ENCODE data around the gene RAB20. TPM values are rescaled to one million over a fixed set of nuclear protein-coding genes. Genes with fewer than 3 reads are reported as not detected.

RAB20 gene
- total RNA-seq, 1 experiment from 2014 or later, result 1.7 TPM

- BruUV-seq (replicated peaks), result no TSS peak
- Mint-ChIP-seq H3K36me3 (ENCODE audit: insufficient read depth, unreplicated experiment) (no peaks in the 10 kb centered on the region), H3K9me3 (ENCODE audit: unreplicated experiment) (no peaks in the 10 kb centered on the region), H3K4me3 (ENCODE audit: unreplicated experiment) (no peak overlapping the region), H3K4me1 (ENCODE audit: insufficient read depth, unreplicated experiment) (peaks cover 2% of the 10 kb centered on the region), H3K27me3 (ENCODE audit: insufficient read depth, unreplicated experiment) (no peaks in the 10 kb centered on the region), H3K27ac (ENCODE audit: low read depth, unreplicated experiment) (no peak overlapping the region)
- CTCF ChIA-PET, result no interaction called here
- DNase-seq (ENCODE audit: unreplicated experiment), result no peak
- TF ChIP-seq, protein P1, sequence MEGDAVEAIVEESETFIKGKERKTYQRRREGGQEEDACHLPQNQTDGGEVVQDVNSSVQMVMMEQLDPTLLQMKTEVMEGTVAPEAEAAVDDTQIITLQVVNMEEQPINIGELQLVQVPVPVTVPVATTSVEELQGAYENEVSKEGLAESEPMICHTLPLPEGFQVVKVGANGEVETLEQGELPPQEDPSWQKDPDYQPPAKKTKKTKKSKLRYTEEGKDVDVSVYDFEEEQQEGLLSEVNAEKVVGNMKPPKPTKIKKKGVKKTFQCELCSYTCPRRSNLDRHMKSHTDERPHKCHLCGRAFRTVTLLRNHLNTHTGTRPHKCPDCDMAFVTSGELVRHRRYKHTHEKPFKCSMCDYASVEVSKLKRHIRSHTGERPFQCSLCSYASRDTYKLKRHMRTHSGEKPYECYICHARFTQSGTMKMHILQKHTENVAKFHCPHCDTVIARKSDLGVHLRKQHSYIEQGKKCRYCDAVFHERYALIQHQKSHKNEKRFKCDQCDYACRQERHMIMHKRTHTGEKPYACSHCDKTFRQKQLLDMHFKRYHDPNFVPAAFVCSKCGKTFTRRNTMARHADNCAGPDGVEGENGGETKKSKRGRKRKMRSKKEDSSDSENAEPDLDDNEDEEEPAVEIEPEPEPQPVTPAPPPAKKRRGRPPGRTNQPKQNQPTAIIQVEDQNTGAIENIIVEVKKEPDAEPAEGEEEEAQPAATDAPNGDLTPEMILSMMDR (IDR thresholded peaks at IDR 0.05; ENCODE audit: unreplicated experiment), result no peak
- intact Hi-C loops (cut with micrococcal nuclease), result no loop called here
- POLR2A ChIA-PET, result no interaction called here
These were observed 6.6 kb downstream of the RAB20 start for GRCh38 chr13:110554946-110555345.

DNA sequence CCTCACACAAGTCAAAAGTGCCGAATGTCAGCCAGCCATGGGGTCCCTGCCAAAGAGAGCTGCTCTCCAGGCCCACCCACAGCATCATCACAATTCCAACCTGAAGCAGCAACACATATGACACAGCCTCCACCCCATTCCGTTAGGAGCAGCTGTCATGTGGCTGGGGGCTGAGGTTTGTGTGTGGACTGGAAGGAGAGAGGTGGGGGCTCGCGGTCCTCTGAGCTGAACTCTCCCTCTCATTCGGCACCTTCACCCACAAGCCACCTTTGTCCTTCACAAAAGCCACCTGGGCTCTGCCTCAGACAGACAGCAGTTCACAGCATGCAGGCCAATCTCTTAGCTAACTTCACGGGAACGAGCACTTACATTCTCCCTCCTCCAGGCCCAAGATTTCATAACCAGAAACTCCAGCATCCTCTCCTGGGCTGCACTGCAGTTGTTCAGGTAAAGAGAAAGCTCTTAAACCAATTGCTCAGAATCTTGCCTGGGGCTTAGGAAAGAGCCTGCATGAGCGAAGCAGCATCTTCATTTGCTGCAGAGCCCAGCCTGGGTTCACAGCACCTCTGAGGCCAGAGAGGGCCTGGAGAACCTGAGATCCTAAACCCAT is 7.2 kb downstream of the RAB20 start:
- CTCF ChIA-PET, result no interaction called here
- intact Hi-C loops (cut with micrococcal nuclease), result no loop called here
- no peak for DNase-seq (ENCODE audit: unreplicated experiment)
- no peaks in the 10 kb centered on the region for H3K36me3 Mint-ChIP-seq (ENCODE audit: insufficient read depth, unreplicated experiment)
- no peak overlapping the region for H3K4me3 Mint-ChIP-seq (ENCODE audit: unreplicated experiment)
- H3K27ac Mint-ChIP-seq (ENCODE audit: low read depth, unreplicated experiment), result no peak overlapping the region
- no TSS peak for BruUV-seq (replicated peaks)
- POLR2A ChIA-PET, result no interaction called here
- H3K27me3 Mint-ChIP-seq (ENCODE audit: insufficient read depth, unreplicated experiment), result no peaks in the 10 kb centered on the region
- H3K4me1 Mint-ChIP-seq (ENCODE audit: insufficient read depth, unreplicated experiment), result no peaks in the 10 kb centered on the region
- no peaks in the 10 kb centered on the region for H3K9me3 Mint-ChIP-seq (ENCODE audit: unreplicated experiment)
- TF ChIP-seq, protein P1 (IDR thresholded peaks at IDR 0.05; ENCODE audit: unreplicated experiment), result no peak

DNA sequence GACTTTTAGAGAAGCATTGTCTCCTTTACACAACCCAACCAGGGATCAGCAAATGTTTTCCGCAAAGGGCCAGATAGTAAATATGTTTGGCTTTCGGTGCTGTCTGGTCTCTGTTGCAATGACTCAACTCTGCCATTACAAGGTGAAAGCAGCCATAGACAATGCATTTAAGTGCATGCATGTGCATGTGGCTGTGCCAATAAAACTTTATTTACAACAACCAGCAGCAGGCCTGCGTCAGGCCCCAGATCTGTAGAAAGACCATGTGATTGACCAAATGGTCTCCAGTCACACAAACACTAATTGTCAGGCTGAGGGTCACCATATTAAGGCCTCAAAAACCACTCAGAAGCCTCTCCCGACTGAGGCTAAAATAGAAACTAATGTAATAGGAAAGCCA is 8.1 kb downstream of the RAB20 start:
- intact Hi-C loops (cut with micrococcal nuclease), result no loop called here
- Mint-ChIP-seq H3K4me3 (ENCODE audit: unreplicated experiment) (no peak overlapping the region), H3K9me3 (ENCODE audit: unreplicated experiment) (no peaks in the 10 kb centered on the region), H3K27ac (ENCODE audit: low read depth, unreplicated experiment) (no peak overlapping the region), H3K27me3 (ENCODE audit: insufficient read depth, unreplicated experiment) (no peaks in the 10 kb centered on the region), H3K36me3 (ENCODE audit: insufficient read depth, unreplicated experiment) (no peaks in the 10 kb centered on the region), H3K4me1 (ENCODE audit: insufficient read depth, unreplicated experiment) (no peaks in the 10 kb centered on the region)
- BruUV-seq (replicated peaks), result no TSS peak
- POLR2A ChIA-PET, result no interaction called here
- TF ChIP-seq, protein P1 (IDR thresholded peaks at IDR 0.05; ENCODE audit: unreplicated experiment), result no peak
- DNase-seq (ENCODE audit: unreplicated experiment), result no peak
- CTCF ChIA-PET, result no interaction called here

GRCh38 chr13:110552767-110553166 is 8.8 kb downstream of the RAB20 start:
- POLR2A ChIA-PET, result no interaction called here
- H3K4me3 Mint-ChIP-seq (ENCODE audit: unreplicated experiment), result no peak overlapping the region
- H3K9me3 Mint-ChIP-seq (ENCODE audit: unreplicated experiment), result no peaks in the 10 kb centered on the region
- TF ChIP-seq, protein P1 (IDR thresholded peaks at IDR 0.05; ENCODE audit: unreplicated experiment), result no peak
- DNase-seq (ENCODE audit: unreplicated experiment), result no peak
- intact Hi-C loops (cut with micrococcal nuclease), result no loop called here
- H3K4me1 Mint-ChIP-seq (ENCODE audit: insufficient read depth, unreplicated experiment), result no peaks in the 10 kb centered on the region
- no peaks in the 10 kb centered on the region for H3K27me3 Mint-ChIP-seq (ENCODE audit: insufficient read depth, unreplicated experiment)
- no TSS peak for BruUV-seq (replicated peaks)
- no peak overlapping the region for H3K27ac Mint-ChIP-seq (ENCODE audit: low read depth, unreplicated experiment)
- CTCF ChIA-PET, result no interaction called here
- H3K36me3 Mint-ChIP-seq (ENCODE audit: insufficient read depth, unreplicated experiment), result no peaks in the 10 kb centered on the region
